Measurements from ENCODE around the gene STARD5.

The STARD5 gene

DNA sequence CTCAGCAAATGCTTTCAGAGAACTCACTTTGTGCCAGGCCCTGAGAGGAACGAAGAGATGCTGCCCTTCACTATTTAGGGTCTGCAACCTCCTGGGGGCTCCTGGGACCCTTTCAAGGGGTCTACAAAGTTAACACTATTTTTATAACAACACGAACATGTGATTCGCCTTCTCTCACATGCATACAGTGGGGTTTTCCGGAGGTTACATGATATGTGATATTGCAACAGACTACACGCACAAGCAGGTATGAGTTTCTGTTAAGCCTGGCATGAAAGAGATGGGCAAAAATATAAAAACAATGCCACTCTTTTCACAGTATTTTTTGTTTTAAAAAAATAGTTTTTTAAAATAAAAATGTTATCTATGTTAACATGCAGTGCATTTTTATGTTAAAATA is 10.3 kb downstream of the STARD5 start:
- Histone ChIP-seq H3K27ac (ENCODE audit: low read length) (no peak overlapping the region), H3K27me3 (ENCODE audit: control insufficient read depth, insufficient read depth, low read length) (no peaks in the 10 kb centered on the region), H3K4me1 (ENCODE audit: control insufficient read depth, insufficient read depth, low read length) (no peaks in the 10 kb centered on the region), H3K36me3 (ENCODE audit: control insufficient read depth, insufficient read depth, low read length) (peaks cover 22% of the 10 kb centered on the region), H3K4me3 (ENCODE audit: low read length) (no peak overlapping the region), H3K9me3 (ENCODE audit: control insufficient read depth, insufficient read depth, low read length) (no peaks in the 10 kb centered on the region)
- DNase-seq (ENCODE audit: low read depth, low spot score) = no peak
- no CpG with 5 or more reads among the region's 5 CpGs for whole genome bisulfite sequencing (ENCODE audit: insufficient coverage, insufficient read length)

GRCh38 chr15:81312790-81313543 is 11.0 kb downstream of the STARD5 start:
- no peak for DNase-seq (ENCODE audit: low read depth, low spot score)
- Histone ChIP-seq H3K27me3 (ENCODE audit: control insufficient read depth, insufficient read depth, low read length) (no peaks in the 10 kb centered on the region), H3K4me3 (ENCODE audit: low read length) (no peak overlapping the region), H3K36me3 (ENCODE audit: control insufficient read depth, insufficient read depth, low read length) (peaks cover 22% of the 10 kb centered on the region), H3K9me3 (ENCODE audit: control insufficient read depth, insufficient read depth, low read length) (no peaks in the 10 kb centered on the region), H3K4me1 (ENCODE audit: control insufficient read depth, insufficient read depth, low read length) (no peaks in the 10 kb centered on the region), H3K27ac (ENCODE audit: low read length) (no peak overlapping the region)
- WGBS (ENCODE audit: insufficient coverage, insufficient read length) = no CpG with 5 or more reads among the region's 22 CpGs

GRCh38 chr15:81311752-81312464 is 12.0 kb downstream of the STARD5 start:
- H3K9me3 ChIP-seq (ENCODE audit: control insufficient read depth, insufficient read depth, low read length) = no peaks in the 10 kb centered on the region
- no CpG with 5 or more reads among the region's 10 CpGs for WGBS (ENCODE audit: insufficient coverage, insufficient read length)
- H3K4me1 ChIP-seq (ENCODE audit: control insufficient read depth, insufficient read depth, low read length) = no peaks in the 10 kb centered on the region
- no peak overlapping the region for H3K27ac ChIP-seq (ENCODE audit: low read length)
- no peaks in the 10 kb centered on the region for H3K27me3 ChIP-seq (ENCODE audit: control insufficient read depth, insufficient read depth, low read length)
- H3K4me3 ChIP-seq (ENCODE audit: low read length) = no peak overlapping the region
- H3K36me3 ChIP-seq (ENCODE audit: control insufficient read depth, insufficient read depth, low read length) = peaks cover 14% of the 10 kb centered on the region
- no peak for DNase-seq (ENCODE audit: low read depth, low spot score)

GRCh38 chr15:81310480-81310879 is 13.5 kb downstream of the STARD5 start:
- Histone ChIP-seq H3K27ac (ENCODE audit: low read length) (no peak overlapping the region), H3K4me1 (ENCODE audit: control insufficient read depth, insufficient read depth, low read length) (no peaks in the 10 kb centered on the region), H3K36me3 (ENCODE audit: control insufficient read depth, insufficient read depth, low read length) (peaks cover 8% of the 10 kb centered on the region; the same call in 1 of the 2 replicates), H3K4me3 (ENCODE audit: low read length) (no peak overlapping the region), H3K27me3 (ENCODE audit: control insufficient read depth, insufficient read depth, low read length) (no peaks in the 10 kb centered on the region), H3K9me3 (ENCODE audit: control insufficient read depth, insufficient read depth, low read length) (no peaks in the 10 kb centered on the region)
- DNase-seq (ENCODE audit: low read depth, low spot score) = no peak
- no CpG with 5 or more reads among the region's 5 CpGs for WGBS (ENCODE audit: insufficient coverage, insufficient read length)

GRCh38 chr15:81309647-81310450 is 14.1 kb downstream of the STARD5 start:
- no CpG with 5 or more reads among the region's 8 CpGs for WGBS (ENCODE audit: insufficient coverage, insufficient read length)
- Histone ChIP-seq H3K27ac (ENCODE audit: low read length) (no peak overlapping the region), H3K4me1 (ENCODE audit: control insufficient read depth, insufficient read depth, low read length) (no peaks in the 10 kb centered on the region), H3K27me3 (ENCODE audit: control insufficient read depth, insufficient read depth, low read length) (no peaks in the 10 kb centered on the region), H3K36me3 (ENCODE audit: control insufficient read depth, insufficient read depth, low read length) (peaks cover 8% of the 10 kb centered on the region; the same call in 1 of the 2 replicates), H3K4me3 (ENCODE audit: low read length) (no peak overlapping the region), H3K9me3 (ENCODE audit: control insufficient read depth, insufficient read depth, low read length) (no peaks in the 10 kb centered on the region)
- no peak for DNase-seq (ENCODE audit: low read depth, low spot score)

GRCh38 chr15:81308260-81308659 is 15.7 kb downstream of the STARD5 start:
- H3K27ac ChIP-seq (ENCODE audit: low read length) = no peak overlapping the region
- H3K9me3 ChIP-seq (ENCODE audit: control insufficient read depth, insufficient read depth, low read length) = no peaks in the 10 kb centered on the region
- H3K36me3 ChIP-seq (ENCODE audit: control insufficient read depth, insufficient read depth, low read length) = peaks cover 7% of the 10 kb centered on the region; the same call in 1 of the 2 replicates
- no CpG with 5 or more reads among the region's 2 CpGs for WGBS (ENCODE audit: insufficient coverage, insufficient read length)
- H3K4me3 ChIP-seq (ENCODE audit: low read length) = no peak overlapping the region
- DNase-seq (ENCODE audit: low read depth, low spot score) = no peak
- peaks cover 6% of the 10 kb centered on the region for H3K4me1 ChIP-seq (ENCODE audit: control insufficient read depth, insufficient read depth, low read length)
- no peaks in the 10 kb centered on the region for H3K27me3 ChIP-seq (ENCODE audit: control insufficient read depth, insufficient read depth, low read length)

- DNase-seq (ENCODE audit: low read depth, low spot score) = no peak
- peaks cover 6% of the 10 kb centered on the region for H3K4me1 ChIP-seq (ENCODE audit: control insufficient read depth, insufficient read depth, low read length)
- no peak overlapping the region for H3K4me3 ChIP-seq (ENCODE audit: low read length)
- no peaks in the 10 kb centered on the region for H3K36me3 ChIP-seq (ENCODE audit: control insufficient read depth, insufficient read depth, low read length)
- H3K27me3 ChIP-seq (ENCODE audit: control insufficient read depth, insufficient read depth, low read length) = no peaks in the 10 kb centered on the region
- no CpG with 5 or more reads among the region's 5 CpGs for WGBS (ENCODE audit: insufficient coverage, insufficient read length)
- no peak overlapping the region for H3K27ac ChIP-seq (ENCODE audit: low read length)
- H3K9me3 ChIP-seq (ENCODE audit: control insufficient read depth, insufficient read depth, low read length) = no peaks in the 10 kb centered on the region
Measured at GRCh38 chr15:81304226-81304625, 19.7 kb downstream of the STARD5 start.

DNA sequence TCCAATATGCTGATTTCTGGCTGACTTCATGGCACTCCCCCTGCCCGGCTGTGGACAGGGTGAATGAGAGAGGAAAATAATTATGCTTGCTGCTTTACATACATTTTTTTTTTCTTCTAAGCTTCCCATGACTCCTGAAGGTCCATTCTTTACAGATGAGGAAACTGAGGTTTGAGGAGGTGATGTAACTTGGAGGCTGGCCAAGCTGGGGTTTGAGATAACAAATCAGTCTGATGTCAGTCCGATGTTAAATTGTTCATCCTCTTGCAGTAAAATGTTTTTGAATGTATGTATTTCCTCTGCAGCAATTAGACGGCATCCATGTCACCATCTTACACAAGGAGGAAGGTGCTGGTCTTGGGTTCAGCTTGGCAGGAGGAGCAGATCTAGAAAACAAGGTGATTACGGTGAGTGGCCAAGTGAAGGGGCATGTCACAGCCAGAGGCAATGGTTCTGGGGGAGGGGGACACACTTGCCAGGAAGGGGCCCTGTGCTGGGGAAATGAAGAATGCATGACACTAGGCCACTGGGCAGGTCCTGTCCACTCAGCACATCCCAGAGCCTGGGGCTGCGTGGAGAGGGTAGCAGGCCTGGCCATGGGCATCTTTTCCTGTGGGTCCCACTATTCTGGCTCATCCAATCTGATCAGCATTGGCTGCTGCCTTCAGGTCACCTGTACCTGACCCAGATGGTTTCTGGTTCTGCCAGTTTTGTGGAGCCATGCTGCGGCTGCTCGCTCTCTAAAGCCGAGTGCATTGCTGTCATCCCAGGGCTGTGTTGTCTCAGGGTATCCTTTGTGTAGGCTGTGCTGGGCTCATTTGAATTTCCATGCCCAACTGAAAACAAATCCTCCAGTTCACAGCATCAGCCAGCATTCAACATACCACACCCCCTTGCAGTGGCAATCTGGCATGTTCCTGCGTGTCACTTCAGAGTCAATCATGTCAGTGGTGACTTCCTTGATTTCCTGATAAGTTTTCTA is 20.4 kb downstream of the STARD5 start:
- no peaks in the 10 kb centered on the region for H3K27me3 ChIP-seq (ENCODE audit: control insufficient read depth, insufficient read depth, low read length)
- H3K4me1 ChIP-seq (ENCODE audit: control insufficient read depth, insufficient read depth, low read length) = peaks cover 6% of the 10 kb centered on the region
- no peak overlapping the region for H3K27ac ChIP-seq (ENCODE audit: low read length)
- DNase-seq (ENCODE audit: low read depth, low spot score) = peak; percentile 33
- no peaks in the 10 kb centered on the region for H3K9me3 ChIP-seq (ENCODE audit: control insufficient read depth, insufficient read depth, low read length)
- WGBS (ENCODE audit: insufficient coverage, insufficient read length) = no CpG with 5 or more reads among the region's 9 CpGs
- H3K4me3 ChIP-seq (ENCODE audit: low read length) = no peak overlapping the region
- H3K36me3 ChIP-seq (ENCODE audit: control insufficient read depth, insufficient read depth, low read length) = no peaks in the 10 kb centered on the region

GRCh38 chr15:81302701-81303109 is 21.2 kb downstream of the STARD5 start:
- Histone ChIP-seq H3K36me3 (ENCODE audit: control insufficient read depth, insufficient read depth, low read length) (no peaks in the 10 kb centered on the region), H3K9me3 (ENCODE audit: control insufficient read depth, insufficient read depth, low read length) (no peaks in the 10 kb centered on the region), H3K4me1 (ENCODE audit: control insufficient read depth, insufficient read depth, low read length) (peaks cover 6% of the 10 kb centered on the region), H3K27ac (ENCODE audit: low read length) (no peak overlapping the region), H3K27me3 (ENCODE audit: control insufficient read depth, insufficient read depth, low read length) (no peaks in the 10 kb centered on the region), H3K4me3 (ENCODE audit: low read length) (no peak overlapping the region)
- no CpG with 5 or more reads among the region's 6 CpGs for WGBS (ENCODE audit: insufficient coverage, insufficient read length)
- no peak for DNase-seq (ENCODE audit: low read depth, low spot score)

All from iPS DF 6.9 (cell line).